ENCODE measurements around the gene LIPM.

The LIPM gene

DNA sequence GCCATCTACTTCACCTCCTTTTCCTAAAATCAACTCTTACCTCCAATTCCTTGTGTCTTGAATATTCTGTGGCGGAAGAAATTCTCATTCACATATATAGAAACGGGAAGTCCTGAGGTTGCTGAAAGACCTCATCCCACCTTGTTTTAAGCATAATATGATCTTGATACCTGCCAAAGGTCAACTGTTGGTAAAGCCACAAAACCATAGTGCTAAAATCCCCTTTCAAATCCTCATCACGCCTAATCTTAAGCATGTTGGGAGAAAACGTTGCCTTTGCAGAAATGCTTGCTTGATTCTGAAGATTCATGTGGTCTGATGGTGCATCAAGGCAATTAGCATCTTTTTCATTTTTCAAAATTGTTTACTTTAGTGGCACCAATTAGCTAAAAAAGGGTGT, 40.6 kb downstream of the LIPM start:
- Histone ChIP-seq H3K4me3 (ENCODE audit: low read depth, low read length) (no peak overlapping the region), H3K4me1 (ENCODE audit: control insufficient read depth, insufficient read depth, low read length) (no peaks in the 10 kb centered on the region), H3K36me3 (ENCODE audit: control insufficient read depth in 2 of 2, insufficient read depth in 1 of 2, low read length in 2 of 2) (no peaks in the 10 kb centered on the region), H3K27ac (ENCODE audit: extremely low read depth, low read depth, low read length) (no peak overlapping the region), H3K9me3 (ENCODE audit: control insufficient read depth, insufficient read depth, low read depth, low read length) (no peaks in the 10 kb centered on the region)
- TF ChIP-seq SALL2 (tag by site-specific recombination; IDR thresholded peaks at IDR 0.05; ENCODE audit: borderline replicate concordance): no peak
- no peak for TF ChIP-seq ZNF677 (tag by site-specific recombination; IDR thresholded peaks at IDR 0.05)
- no peak for TF ChIP-seq KLF9 (tag by site-specific recombination; IDR thresholded peaks at IDR 0.05; ENCODE audit: low read depth)
- TF ChIP-seq, protein P1, sequence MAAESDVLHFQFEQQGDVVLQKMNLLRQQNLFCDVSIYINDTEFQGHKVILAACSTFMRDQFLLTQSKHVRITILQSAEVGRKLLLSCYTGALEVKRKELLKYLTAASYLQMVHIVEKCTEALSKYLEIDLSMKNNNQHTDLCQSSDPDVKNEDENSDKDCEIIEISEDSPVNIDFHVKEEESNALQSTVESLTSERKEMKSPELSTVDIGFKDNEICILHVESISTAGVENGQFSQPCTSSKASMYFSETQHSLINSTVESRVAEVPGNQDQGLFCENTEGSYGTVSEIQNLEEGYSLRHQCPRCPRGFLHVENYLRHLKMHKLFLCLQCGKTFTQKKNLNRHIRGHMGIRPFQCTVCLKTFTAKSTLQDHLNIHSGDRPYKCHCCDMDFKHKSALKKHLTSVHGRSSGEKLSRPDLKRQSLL (tag by site-specific recombination; IDR thresholded peaks at IDR 0.05): no peak
- TF ChIP-seq, protein P2, sequence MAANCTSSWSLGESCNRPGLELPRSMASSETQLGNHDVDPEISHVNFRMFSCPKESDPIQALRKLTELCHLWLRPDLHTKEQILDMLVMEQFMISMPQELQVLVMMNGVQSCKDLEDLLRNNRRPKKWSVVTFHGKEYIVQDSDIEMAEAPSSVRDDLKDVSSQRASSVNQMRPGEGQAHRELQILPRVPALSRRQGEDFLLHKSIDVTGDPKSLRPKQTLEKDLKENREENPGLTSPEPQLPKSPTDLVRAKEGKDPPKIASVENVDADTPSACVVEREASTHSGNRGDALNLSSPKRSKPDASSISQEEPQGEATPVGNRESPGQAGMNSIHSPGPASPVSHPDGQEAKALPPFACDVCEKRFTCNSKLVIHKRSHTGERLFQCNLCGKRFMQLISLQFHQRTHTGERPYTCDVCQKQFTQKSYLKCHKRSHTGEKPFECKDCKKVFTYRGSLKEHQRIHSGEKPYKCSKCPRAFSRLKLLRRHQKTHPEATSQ (tag by site-specific recombination; IDR thresholded peaks at IDR 0.05): no peak
- no peak for TF ChIP-seq ZNF48 (tag by site-specific recombination; IDR thresholded peaks at IDR 0.05)
- TF ChIP-seq ZNF302 (tag by site-specific recombination; IDR thresholded peaks at IDR 0.05; ENCODE audit: low read depth): no peak
- no peak for TF ChIP-seq ZIC2 (tag by site-specific recombination; IDR thresholded peaks at IDR 0.05)
- no peak for TF ChIP-seq ZFP41 (tag by site-specific recombination; IDR thresholded peaks at IDR 0.05; ENCODE audit: borderline replicate concordance)
- TF ChIP-seq SP3 (tag by site-specific recombination; IDR thresholded peaks at IDR 0.05): no peak
- no peak for TF ChIP-seq ZNF10 (tag by site-specific recombination; IDR thresholded peaks at IDR 0.05)
- no peak for TF ChIP-seq ZEB2 (tag by site-specific recombination; IDR thresholded peaks at IDR 0.05)
- no peak for TF ChIP-seq ZBTB48 (tag by site-specific recombination; IDR thresholded peaks at IDR 0.05)
- TF ChIP-seq ZNF560 (tag by site-specific recombination; IDR thresholded peaks at IDR 0.05; ENCODE audit: borderline replicate concordance): no peak
- TF ChIP-seq ZBTB20 (tag by site-specific recombination; IDR thresholded peaks at IDR 0.05): no peak
- TF ChIP-seq, protein P3, sequence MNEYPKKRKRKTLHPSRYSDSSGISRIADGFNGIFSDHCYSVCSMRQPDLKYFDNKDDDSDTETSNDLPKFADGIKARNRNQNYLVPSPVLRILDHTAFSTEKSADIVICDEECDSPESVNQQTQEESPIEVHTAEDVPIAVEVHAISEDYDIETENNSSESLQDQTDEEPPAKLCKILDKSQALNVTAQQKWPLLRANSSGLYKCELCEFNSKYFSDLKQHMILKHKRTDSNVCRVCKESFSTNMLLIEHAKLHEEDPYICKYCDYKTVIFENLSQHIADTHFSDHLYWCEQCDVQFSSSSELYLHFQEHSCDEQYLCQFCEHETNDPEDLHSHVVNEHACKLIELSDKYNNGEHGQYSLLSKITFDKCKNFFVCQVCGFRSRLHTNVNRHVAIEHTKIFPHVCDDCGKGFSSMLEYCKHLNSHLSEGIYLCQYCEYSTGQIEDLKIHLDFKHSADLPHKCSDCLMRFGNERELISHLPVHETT (tag by site-specific recombination; IDR thresholded peaks at IDR 0.05): no peak
- TF ChIP-seq ZNF394 (tag by site-specific recombination; IDR thresholded peaks at IDR 0.05; ENCODE audit: borderline replicate concordance): no peak
- TF ChIP-seq, protein P4, sequence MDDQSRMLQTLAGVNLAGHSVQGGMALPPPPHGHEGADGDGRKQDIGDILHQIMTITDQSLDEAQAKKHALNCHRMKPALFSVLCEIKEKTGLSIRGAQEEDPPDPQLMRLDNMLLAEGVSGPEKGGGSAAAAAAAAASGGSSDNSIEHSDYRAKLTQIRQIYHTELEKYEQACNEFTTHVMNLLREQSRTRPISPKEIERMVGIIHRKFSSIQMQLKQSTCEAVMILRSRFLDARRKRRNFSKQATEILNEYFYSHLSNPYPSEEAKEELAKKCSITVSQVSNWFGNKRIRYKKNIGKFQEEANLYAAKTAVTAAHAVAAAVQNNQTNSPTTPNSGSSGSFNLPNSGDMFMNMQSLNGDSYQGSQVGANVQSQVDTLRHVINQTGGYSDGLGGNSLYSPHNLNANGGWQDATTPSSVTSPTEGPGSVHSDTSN (CRISPR knock-in tag; IDR thresholded peaks at IDR 0.05): no peak
- TF ChIP-seq, protein P5, sequence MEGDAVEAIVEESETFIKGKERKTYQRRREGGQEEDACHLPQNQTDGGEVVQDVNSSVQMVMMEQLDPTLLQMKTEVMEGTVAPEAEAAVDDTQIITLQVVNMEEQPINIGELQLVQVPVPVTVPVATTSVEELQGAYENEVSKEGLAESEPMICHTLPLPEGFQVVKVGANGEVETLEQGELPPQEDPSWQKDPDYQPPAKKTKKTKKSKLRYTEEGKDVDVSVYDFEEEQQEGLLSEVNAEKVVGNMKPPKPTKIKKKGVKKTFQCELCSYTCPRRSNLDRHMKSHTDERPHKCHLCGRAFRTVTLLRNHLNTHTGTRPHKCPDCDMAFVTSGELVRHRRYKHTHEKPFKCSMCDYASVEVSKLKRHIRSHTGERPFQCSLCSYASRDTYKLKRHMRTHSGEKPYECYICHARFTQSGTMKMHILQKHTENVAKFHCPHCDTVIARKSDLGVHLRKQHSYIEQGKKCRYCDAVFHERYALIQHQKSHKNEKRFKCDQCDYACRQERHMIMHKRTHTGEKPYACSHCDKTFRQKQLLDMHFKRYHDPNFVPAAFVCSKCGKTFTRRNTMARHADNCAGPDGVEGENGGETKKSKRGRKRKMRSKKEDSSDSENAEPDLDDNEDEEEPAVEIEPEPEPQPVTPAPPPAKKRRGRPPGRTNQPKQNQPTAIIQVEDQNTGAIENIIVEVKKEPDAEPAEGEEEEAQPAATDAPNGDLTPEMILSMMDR (tag by site-specific recombination; IDR thresholded peaks at IDR 0.05): no peak
- ChIA-PET POLR2A (no interaction called here), CTCF (interaction anchor here (0.7 to 13.0 kb wide), 3 partner anchors 8 to 89 kb away, joined by 3 to 456 read pairs (median 46); no protein-coding TSS in a partner anchor)

DNA sequence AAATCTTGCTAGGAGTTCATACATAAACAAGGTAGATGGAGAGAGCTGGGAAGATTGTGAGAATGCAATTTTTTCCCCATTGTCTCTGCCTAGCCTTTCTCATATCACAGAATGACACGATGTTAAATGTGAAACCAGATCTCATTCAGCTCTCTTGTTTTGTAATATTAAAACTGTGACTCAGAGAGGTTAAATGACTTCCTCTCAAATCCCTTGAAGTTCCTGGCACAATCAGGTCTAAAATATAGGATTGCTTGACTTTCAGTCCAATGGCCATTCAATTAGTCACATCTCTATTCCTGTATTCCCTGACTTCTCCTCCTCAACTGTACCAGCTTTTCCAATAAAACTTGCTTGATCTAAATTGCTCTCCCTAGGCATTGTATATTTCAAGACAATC, 46.0 kb downstream of the LIPM start:
- no peak overlapping the region for H3K4me3 ChIP-seq (ENCODE audit: low read depth, low read length)
- TF ChIP-seq ZNF660 (tag by site-specific recombination; IDR thresholded peaks at IDR 0.05): 0 out of 2 replicates have a peak, but pooled peaks have one; percentile 20
- TF ChIP-seq REST (tag by site-specific recombination; IDR thresholded peaks at IDR 0.05): no peak
- H3K4me1 ChIP-seq (ENCODE audit: control insufficient read depth, insufficient read depth, low read length): no peaks in the 10 kb centered on the region
- H3K36me3 ChIP-seq (ENCODE audit: control insufficient read depth in 2 of 2, insufficient read depth in 1 of 2, low read length in 2 of 2): no peaks in the 10 kb centered on the region
- ChIA-PET CTCF (interaction anchor here (0.6 to 2.3 kb wide), 6 partner anchors 13 to 365 kb away, joined by 3 to 14 read pairs (median 4); no protein-coding TSS in a partner anchor), POLR2A (no interaction called here)
- H3K27ac ChIP-seq (ENCODE audit: extremely low read depth, low read depth, low read length): no peak overlapping the region
- H3K9me3 ChIP-seq (ENCODE audit: control insufficient read depth, insufficient read depth, low read depth, low read length): no peaks in the 10 kb centered on the region

All from HEK293 (cell line).